AG04449 (cell line): Measurements from ENCODE around the gene RXFP1.

Experiments
- CTCF ChIA-PET: fragments of 350-600 bp; formaldehyde crosslinking; extraction: SDS; loops from one replicate; lab custom pipeline; 2021; ENCODE audit warnings: antibody characterized with exemption; lab: Yijun Ruan, JAX
- POLR2A ChIA-PET: fragments of 400-600, 350-600 bp; formaldehyde crosslinking; extraction: SDS; loops from one replicate; lab custom pipeline; 2020; ENCODE audit warnings: antibody characterized with exemption, inconsistent platforms; lab: Yijun Ruan, JAX
- DNase-seq: peaks from one replicate; pipeline ENCODE4 v3.0.0-alpha.2; 2010; ENCODE audit warnings: low read depth, low spot score
- H3K4me3 ChIP-seq: 2 replicates; pipeline ENCODE4 v1.5.1; 2011; ENCODE audit warnings: low read depth, mild to moderate bottlenecking, control low read depth, low read length
- TF ChIP-seq, protein P1 (sequence below): IDR thresholded peaks from one replicate; pipeline ENCODE4 v1.5.1; 2011; ENCODE audit warnings: mild to moderate bottlenecking, moderate library complexity, low read length, control low read depth, inconsistent platforms; ENCODE audit not compliant: insufficient read depth; ENCODE audit errors: missing control alignments

RXFP1 gene

DNA sequence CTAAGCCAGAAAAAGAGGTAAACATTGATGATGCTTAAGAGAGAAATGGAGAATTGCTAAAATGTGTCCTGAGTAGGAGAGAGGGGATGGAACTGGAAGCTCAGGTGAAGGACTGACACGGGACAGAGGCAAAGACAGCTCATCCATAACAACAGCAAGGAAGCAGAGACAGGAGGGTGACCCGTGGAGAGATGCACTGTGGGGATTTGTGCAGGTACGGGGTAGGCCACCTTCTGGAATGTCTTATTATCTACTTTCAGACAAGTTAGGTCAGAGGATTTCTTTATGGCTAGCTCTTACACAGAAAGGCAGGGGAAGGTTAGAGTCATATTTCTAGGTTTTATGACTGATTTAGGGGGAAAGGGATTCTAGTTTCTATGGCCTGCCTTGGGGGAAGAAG lies 31.7 kb downstream of the RXFP1 start:
- DNase-seq = no peak
- no peak overlapping the region for H3K4me3 ChIP-seq
- ChIA-PET POLR2A (no interaction called here), CTCF (no interaction called here)
- TF ChIP-seq, protein P1, sequence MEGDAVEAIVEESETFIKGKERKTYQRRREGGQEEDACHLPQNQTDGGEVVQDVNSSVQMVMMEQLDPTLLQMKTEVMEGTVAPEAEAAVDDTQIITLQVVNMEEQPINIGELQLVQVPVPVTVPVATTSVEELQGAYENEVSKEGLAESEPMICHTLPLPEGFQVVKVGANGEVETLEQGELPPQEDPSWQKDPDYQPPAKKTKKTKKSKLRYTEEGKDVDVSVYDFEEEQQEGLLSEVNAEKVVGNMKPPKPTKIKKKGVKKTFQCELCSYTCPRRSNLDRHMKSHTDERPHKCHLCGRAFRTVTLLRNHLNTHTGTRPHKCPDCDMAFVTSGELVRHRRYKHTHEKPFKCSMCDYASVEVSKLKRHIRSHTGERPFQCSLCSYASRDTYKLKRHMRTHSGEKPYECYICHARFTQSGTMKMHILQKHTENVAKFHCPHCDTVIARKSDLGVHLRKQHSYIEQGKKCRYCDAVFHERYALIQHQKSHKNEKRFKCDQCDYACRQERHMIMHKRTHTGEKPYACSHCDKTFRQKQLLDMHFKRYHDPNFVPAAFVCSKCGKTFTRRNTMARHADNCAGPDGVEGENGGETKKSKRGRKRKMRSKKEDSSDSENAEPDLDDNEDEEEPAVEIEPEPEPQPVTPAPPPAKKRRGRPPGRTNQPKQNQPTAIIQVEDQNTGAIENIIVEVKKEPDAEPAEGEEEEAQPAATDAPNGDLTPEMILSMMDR = no peak

- TF ChIP-seq, protein P1 = no peak
- ChIA-PET POLR2A (no interaction called here), CTCF (no interaction called here)
- no peak for DNase-seq
- no peak overlapping the region for H3K4me3 ChIP-seq
These were observed 38.6 kb downstream of the RXFP1 start for GRCh38 chr4:158560284-158560683.

GRCh38 chr4:158566860-158567259 lies 45.2 kb downstream of the RXFP1 start:
- TF ChIP-seq, protein P1 = no peak
- no peak for DNase-seq
- ChIA-PET POLR2A (no interaction called here), CTCF (no interaction called here)
- no peak overlapping the region for H3K4me3 ChIP-seq

DNA sequence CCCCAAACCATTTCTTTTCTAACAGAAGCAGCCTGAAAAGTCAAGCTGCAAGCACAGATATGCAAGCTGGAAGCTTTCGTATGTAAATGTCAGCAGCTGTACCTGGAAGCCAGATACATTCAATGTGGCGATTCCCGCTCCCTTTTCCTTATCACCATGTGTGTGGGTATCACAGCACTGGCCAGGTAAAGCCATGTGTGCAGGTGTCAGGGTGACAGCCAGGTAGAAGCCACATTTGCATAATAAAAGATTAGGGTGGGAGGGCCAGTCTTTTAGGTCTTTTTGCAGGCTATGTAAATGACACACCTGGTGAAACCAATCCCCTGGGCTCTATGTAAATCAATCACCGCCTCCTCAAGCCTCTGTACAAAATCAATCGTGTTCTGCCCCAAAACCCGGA lies 50.1 kb downstream of the RXFP1 start:
- CTCF ChIA-PET = no interaction called here
- TF ChIP-seq, protein P1 = no peak
- no peak overlapping the region for H3K4me3 ChIP-seq
- POLR2A ChIA-PET = no interaction called here
- no peak for DNase-seq

GRCh38 chr4:158572608-158573007 lies 50.9 kb downstream of the RXFP1 start:
- TF ChIP-seq, protein P1 = no peak
- H3K4me3 ChIP-seq = no peak overlapping the region
- DNase-seq = no peak
- CTCF ChIA-PET = no interaction called here
- POLR2A ChIA-PET = no interaction called here

GRCh38 chr4:158578476-158578875 lies 56.8 kb downstream of the RXFP1 start:
- POLR2A ChIA-PET = no interaction called here
- no peak overlapping the region for H3K4me3 ChIP-seq
- TF ChIP-seq, protein P1 = no peak
- no peak for DNase-seq
- CTCF ChIA-PET = interaction anchor here (1.1 to 1.9 kb wide), 3 partner anchors 13 to 318 kb away, joined by 3 to 9 read pairs (median 4); no protein-coding TSS in a partner anchor

DNA sequence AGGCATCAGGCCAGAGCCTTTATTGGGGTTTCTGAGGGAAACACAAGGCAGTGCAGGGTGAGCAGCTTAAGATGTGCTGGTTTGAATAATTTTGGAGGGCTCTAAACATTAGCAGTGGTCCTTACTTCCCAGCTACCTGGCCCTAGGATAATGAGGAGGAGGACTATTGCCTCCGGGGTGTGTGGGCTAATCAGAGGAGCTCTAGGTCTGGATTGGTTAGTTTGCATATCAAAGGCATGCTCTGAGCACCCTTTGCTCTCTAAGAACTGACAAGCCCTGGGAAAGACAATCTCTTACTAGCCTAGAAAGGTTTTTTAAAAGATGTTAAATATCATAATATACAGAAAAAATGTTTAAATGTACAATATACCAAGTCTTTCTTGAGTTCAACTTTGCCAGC lies 58.4 kb downstream of the RXFP1 start:
- ChIA-PET POLR2A (no interaction called here), CTCF (no interaction called here)
- no peak for DNase-seq
- H3K4me3 ChIP-seq = no peak overlapping the region
- TF ChIP-seq, protein P1 = no peak
